ENCODE data around the gene OR2T12. TPM values are rescaled to one million over a fixed set of nuclear protein-coding genes. Genes with fewer than 3 reads are reported as not detected.

OR2T12 gene
- total and polyA plus RNA-seq, 9 of the 15 experiments (the other 6 are each of a cell fraction or from before 2014, with no cell fraction given) = 0.01 TPM; not detected in 8

- FAIRE-seq (no peak), ATAC-seq (no peak), DNase-seq (ENCODE audit: extremely low read depth in 1 of 4, low spot score in 3 of 4) (no peak)
- H3K36me3 ChIP-seq (ENCODE audit: control insufficient read depth, insufficient read depth, low read length) = no peaks in the 10 kb centered on the region
- no peak within 1 kb of the TSS for H3K27ac ChIP-seq (ENCODE audit: extremely low read depth, low read depth, low read length)
- intact Hi-C loops (cut with micrococcal nuclease) = no loop called here
- TF ChIP-seq TBP (optimal IDR thresholded peaks at IDR 0.05; ENCODE audit: low read depth, low read length) (no peak), EP300 (IDR thresholded peaks at IDR 0.05; ENCODE audit: low read length) (no peak), HMG20A (CRISPR knock-in tag; conservative IDR thresholded peaks at IDR 0.05) (no peak), ZNF507 (tag; conservative IDR thresholded peaks at IDR 0.05) (no peak), CTBP1 (IDR thresholded peaks at IDR 0.05; ENCODE audit: borderline replicate concordance) (no peak), KLF10 (CRISPR knock-in tag; IDR thresholded peaks at IDR 0.05) (no peak), JUNB (CRISPR knock-in tag; conservative IDR thresholded peaks at IDR 0.05) (no peak), ZNF133 (CRISPR knock-in tag; IDR thresholded peaks at IDR 0.05) (no peak), STAG1 (CRISPR knock-in tag; IDR thresholded peaks at IDR 0.05; ENCODE audit: borderline replicate concordance) (no peak)
- TF ChIP-seq, protein P1, sequence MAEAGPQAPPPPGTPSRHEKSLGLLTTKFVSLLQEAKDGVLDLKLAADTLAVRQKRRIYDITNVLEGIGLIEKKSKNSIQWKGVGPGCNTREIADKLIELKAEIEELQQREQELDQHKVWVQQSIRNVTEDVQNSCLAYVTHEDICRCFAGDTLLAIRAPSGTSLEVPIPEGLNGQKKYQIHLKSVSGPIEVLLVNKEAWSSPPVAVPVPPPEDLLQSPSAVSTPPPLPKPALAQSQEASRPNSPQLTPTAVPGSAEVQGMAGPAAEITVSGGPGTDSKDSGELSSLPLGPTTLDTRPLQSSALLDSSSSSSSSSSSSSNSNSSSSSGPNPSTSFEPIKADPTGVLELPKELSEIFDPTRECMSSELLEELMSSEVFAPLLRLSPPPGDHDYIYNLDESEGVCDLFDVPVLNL (CRISPR knock-in tag; IDR thresholded peaks at IDR 0.05; ENCODE audit: low read depth) = no peak
- TF ChIP-seq, protein P2, sequence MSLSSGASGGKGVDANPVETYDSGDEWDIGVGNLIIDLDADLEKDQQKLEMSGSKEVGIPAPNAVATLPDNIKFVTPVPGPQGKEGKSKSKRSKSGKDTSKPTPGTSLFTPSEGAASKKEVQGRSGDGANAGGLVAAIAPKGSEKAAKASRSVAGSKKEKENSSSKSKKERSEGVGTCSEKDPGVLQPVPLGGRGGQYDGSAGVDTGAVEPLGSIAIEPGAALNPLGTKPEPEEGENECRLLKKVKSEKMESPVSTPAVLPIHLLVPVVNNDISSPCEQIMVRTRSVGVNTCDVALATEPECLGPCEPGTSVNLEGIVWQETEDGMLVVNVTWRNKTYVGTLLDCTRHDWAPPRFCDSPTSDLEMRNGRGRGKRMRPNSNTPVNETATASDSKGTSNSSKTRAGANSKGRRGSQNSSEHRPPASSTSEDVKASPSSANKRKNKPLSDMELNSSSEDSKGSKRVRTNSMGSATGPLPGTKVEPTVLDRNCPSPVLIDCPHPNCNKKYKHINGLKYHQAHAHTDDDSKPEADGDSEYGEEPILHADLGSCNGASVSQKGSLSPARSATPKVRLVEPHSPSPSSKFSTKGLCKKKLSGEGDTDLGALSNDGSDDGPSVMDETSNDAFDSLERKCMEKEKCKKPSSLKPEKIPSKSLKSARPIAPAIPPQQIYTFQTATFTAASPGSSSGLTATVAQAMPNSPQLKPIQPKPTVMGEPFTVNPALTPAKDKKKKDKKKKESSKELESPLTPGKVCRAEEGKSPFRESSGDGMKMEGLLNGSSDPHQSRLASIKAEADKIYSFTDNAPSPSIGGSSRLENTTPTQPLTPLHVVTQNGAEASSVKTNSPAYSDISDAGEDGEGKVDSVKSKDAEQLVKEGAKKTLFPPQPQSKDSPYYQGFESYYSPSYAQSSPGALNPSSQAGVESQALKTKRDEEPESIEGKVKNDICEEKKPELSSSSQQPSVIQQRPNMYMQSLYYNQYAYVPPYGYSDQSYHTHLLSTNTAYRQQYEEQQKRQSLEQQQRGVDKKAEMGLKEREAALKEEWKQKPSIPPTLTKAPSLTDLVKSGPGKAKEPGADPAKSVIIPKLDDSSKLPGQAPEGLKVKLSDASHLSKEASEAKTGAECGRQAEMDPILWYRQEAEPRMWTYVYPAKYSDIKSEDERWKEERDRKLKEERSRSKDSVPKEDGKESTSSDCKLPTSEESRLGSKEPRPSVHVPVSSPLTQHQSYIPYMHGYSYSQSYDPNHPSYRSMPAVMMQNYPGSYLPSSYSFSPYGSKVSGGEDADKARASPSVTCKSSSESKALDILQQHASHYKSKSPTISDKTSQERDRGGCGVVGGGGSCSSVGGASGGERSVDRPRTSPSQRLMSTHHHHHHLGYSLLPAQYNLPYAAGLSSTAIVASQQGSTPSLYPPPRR (CRISPR knock-in tag; IDR thresholded peaks at IDR 0.05; ENCODE audit: borderline replicate concordance) = no peak
- TF ChIP-seq, protein P3, sequence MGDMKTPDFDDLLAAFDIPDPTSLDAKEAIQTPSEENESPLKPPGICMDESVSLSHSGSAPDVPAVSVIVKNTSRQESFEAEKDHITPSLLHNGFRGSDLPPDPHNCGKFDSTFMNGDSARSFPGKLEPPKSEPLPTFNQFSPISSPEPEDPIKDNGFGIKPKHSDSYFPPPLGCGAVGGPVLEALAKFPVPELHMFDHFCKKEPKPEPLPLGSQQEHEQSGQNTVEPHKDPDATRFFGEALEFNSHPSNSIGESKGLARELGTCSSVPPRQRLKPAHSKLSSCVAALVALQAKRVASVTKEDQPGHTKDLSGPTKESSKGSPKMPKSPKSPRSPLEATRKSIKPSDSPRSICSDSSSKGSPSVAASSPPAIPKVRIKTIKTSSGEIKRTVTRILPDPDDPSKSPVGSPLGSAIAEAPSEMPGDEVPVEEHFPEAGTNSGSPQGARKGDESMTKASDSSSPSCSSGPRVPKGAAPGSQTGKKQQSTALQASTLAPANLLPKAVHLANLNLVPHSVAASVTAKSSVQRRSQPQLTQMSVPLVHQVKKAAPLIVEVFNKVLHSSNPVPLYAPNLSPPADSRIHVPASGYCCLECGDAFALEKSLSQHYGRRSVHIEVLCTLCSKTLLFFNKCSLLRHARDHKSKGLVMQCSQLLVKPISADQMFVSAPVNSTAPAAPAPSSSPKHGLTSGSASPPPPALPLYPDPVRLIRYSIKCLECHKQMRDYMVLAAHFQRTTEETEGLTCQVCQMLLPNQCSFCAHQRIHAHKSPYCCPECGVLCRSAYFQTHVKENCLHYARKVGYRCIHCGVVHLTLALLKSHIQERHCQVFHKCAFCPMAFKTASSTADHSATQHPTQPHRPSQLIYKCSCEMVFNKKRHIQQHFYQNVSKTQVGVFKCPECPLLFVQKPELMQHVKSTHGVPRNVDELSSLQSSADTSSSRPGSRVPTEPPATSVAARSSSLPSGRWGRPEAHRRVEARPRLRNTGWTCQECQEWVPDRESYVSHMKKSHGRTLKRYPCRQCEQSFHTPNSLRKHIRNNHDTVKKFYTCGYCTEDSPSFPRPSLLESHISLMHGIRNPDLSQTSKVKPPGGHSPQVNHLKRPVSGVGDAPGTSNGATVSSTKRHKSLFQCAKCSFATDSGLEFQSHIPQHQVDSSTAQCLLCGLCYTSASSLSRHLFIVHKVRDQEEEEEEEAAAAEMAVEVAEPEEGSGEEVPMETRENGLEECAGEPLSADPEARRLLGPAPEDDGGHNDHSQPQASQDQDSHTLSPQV (IDR thresholded peaks at IDR 0.05) = no peak
- in situ Hi-C loops (cut with MboI) = no loop called here
- 0% methylated on average over 1 of the region's 1 CpG for WGBS (ENCODE audit: insufficient coverage, low coverage, missing lambda C conversion rate)
- no peaks in the 10 kb centered on the region for H3K27me3 ChIP-seq (ENCODE audit: control insufficient read depth in 2 of 2, insufficient read depth in 2 of 2, low read length in 2 of 2)
- H3K9ac ChIP-seq (ENCODE audit: insufficient read depth in 1 of 2, low read depth in 2 of 2, low read length in 2 of 2) = no peak within 1 kb of the TSS
- H3K4me1 ChIP-seq (replicated peaks in 1 of 2; ENCODE audit: control insufficient read depth in 2 of 2, insufficient read depth in 2 of 2, low read length in 2 of 2) = no peaks in the 10 kb centered on the region
- no peaks in the 10 kb centered on the region for H4K20me1 ChIP-seq (replicated peaks; ENCODE audit: control insufficient read depth, insufficient read depth, low read length)
- H2AFZ ChIP-seq (ENCODE audit: low read depth, low read length) = no peak within 1 kb of the TSS
- CTCF ChIA-PET (ENCODE audit: low intra/inter-chr PET ratio) = no interaction called here
- H3K79me2 ChIP-seq (ENCODE audit: control insufficient read depth, insufficient read depth, low read length) = no peaks in the 10 kb centered on the region
- POLR2A ChIA-PET = no interaction called here
- H3K9me3 ChIP-seq (replicated peaks; ENCODE audit: control insufficient read depth, insufficient read depth, low read depth, low read length) = peaks cover 4% of the 10 kb centered on the region; the same call in 1 of the 2 replicates
- no peaks in the 10 kb centered on the region for H3K9me1 ChIP-seq (ENCODE audit: control insufficient read depth, insufficient read depth, low read length)
- no peak within 1 kb of the TSS for H3K4me3 ChIP-seq
- H3K4me2 ChIP-seq (ENCODE audit: insufficient read depth, low read length) = no peak within 1 kb of the TSS
- no TSS peak for BruUV-seq (replicated peaks)
These were observed 25.3 kb downstream of the OR2T12 start, which contains the start of gene OR2T33 for GRCh38 chr1:248277876-248278275. OR2T33 (minus strand) TSS chr1:248277976; CDS start chr1:248273814, 4,162 bp downstream.
